Gastroesophageal sphincter (tissue), 3 donors: ENCODE data around the gene MICU1.

Experiments
- CTCF ChIP-seq, 4 experiments: fragments of 200-600 bp in 2 of 4; fragments of 450-650 bp in 2 of 4; sonication (generic) in 1 of 4; IDR thresholded peaks; one replicate each; pipeline ENCODE4 v1.5.1; 2017 to 2019; ENCODE audit warnings: antibody characterized with exemption in 4 of 4, mild to moderate bottlenecking in 2 of 4, moderate library complexity in 2 of 4
- EP300 ChIP-seq: sonication (generic); formaldehyde crosslinking; IDR thresholded peaks from one replicate; pipeline ENCODE4 v1.6.1; 2017; ENCODE audit warnings: antibody characterized with exemption, mild to moderate bottlenecking
- POLR2A ChIP-seq, 2 donors: fragments of 450-650 bp; IDR thresholded peaks; one replicate each; pipeline ENCODE4 v1.6.1; 2017; ENCODE audit warnings: antibody characterized with exemption in 2 of 2, mild to moderate bottlenecking in 2 of 2, moderate library complexity in 1 of 2
- POLR2AphosphoS5 ChIP-seq: sonication (generic); formaldehyde crosslinking; IDR thresholded peaks from one replicate; pipeline ENCODE4 v1.6.1; 2017; ENCODE audit warnings: antibody characterized with exemption

GRCh38 chr10:72667207-72667864, 41.5 kb upstream of the MICU1 start:
- TF ChIP-seq CTCF (IDR thresholded peaks at IDR 0.05): no peak
- TF ChIP-seq POLR2AphosphoS5: no peak
- TF ChIP-seq POLR2A (IDR thresholded peaks at IDR 0.05): no peak
- no peak for TF ChIP-seq EP300
